ENCODE data around the gene KIAA0753.

- TF ChIP-seq TCF7L2 (IDR thresholded peaks at IDR 0.05; ENCODE audit: low read depth, low read length) (no peak), CTCF (IDR thresholded peaks at IDR 0.05) (no peak)
Observed at GRCh38 chr17:6679241-6679640, 38.7 kb upstream of the KIAA0753 start.

Measured in Panc1 (cell line).